Naive thymus-derived CD4-positive, alpha-beta T cell (primary cell): ENCODE data around the gene DDX41. TPM values are rescaled to one million over a fixed set of nuclear protein-coding genes. Genes with fewer than 3 reads are reported as not detected.
A peak's percentile ranks its signal among the peaks of the same experiment; 100 is the strongest.

Source experiments
- ATAC-seq: fragments of 150-1000 bp; cut with Tn5 transposase; 2 replicates; pipeline ENCODE4 v1.10.0; 2021; ENCODE audit warnings: mild to moderate bottlenecking, moderate library complexity
- CTCF ChIA-PET: fragments of 350-600 bp; sonication (Branson Sonifier 250); formaldehyde crosslinking; loops from one replicate; lab custom pipeline; 2021; ENCODE audit warnings: antibody characterized with exemption; lab: Charles Lee
- POLR2A ChIA-PET: fragments of 350-600 bp; sonication (Branson Sonifier 250); formaldehyde crosslinking; loops from one replicate; lab custom pipeline; 2021; ENCODE audit warnings: antibody characterized with exemption, inconsistent platforms; lab: Charles Lee
- DNase-seq, 9 donors: peaks; one replicate each; pipeline versions ENCODE4 v3.0.0 to v3.0.0-alpha.2; 2020 to 2022; ENCODE audit warnings: mixed read lengths in 1 of 9
- H3K27ac ChIP-seq: one replicate; pipeline ENCODE4 v1.7.0; 2013; ENCODE audit warnings: mild to moderate bottlenecking, low read depth, low read length, moderate library complexity
- H3K27me3 ChIP-seq, 2 donors: one replicate each; pipeline ENCODE4 v1.7.0; 2013; ENCODE audit warnings: low read length in 2 of 2, mild to moderate bottlenecking in 2 of 2, moderate library complexity in 2 of 2; ENCODE audit not compliant: control insufficient read depth in 2 of 2, insufficient read depth in 2 of 2
- H3K36me3 ChIP-seq, 3 experiments: 1 replicate in 2 of 3; 2 replicates in 1 of 3; pipeline ENCODE4 v1.7.0; 2013; ENCODE audit warnings: low read length in 3 of 3, mild to moderate bottlenecking in 3 of 3, moderate library complexity in 1 of 3; ENCODE audit not compliant: insufficient read depth in 3 of 3, control insufficient read depth in 2 of 3
- H3K4me1 ChIP-seq, 2 donors: one replicate each; pipeline ENCODE4 v1.7.0; 2013; ENCODE audit warnings: low read length in 2 of 2, mild to moderate bottlenecking in 2 of 2, moderate library complexity in 1 of 2; ENCODE audit not compliant: control insufficient read depth in 2 of 2, insufficient read depth in 2 of 2
- H3K4me3 ChIP-seq: 2 replicates; pipeline ENCODE4 v1.7.0; 2013; ENCODE audit warnings: mild to moderate bottlenecking, low read length
- H3K9me3 ChIP-seq, 3 experiments: 1 replicate in 2 of 3; 2 replicates in 1 of 3; pipeline ENCODE4 v1.7.0; 2013; ENCODE audit warnings: low read length in 3 of 3; ENCODE audit not compliant: control insufficient read depth in 2 of 3
- H3K27ac Mint-ChIP-seq, 9 donors: one replicate each; pipeline ENCODE4 v1.8.0; 2020 to 2022; ENCODE audit warnings: mixed read lengths in 9 of 9, mild to moderate bottlenecking in 8 of 9, moderate library complexity in 5 of 9, inconsistent platforms in 2 of 9
- H3K27me3 Mint-ChIP-seq, 5 donors: one replicate each; pipeline ENCODE4 v1.8.0; 2021 to 2022; ENCODE audit warnings: mixed read lengths in 5 of 5, mild to moderate bottlenecking in 1 of 5
- H3K36me3 Mint-ChIP-seq, 5 donors: one replicate each; pipeline ENCODE4 v1.8.0; 2020 to 2022; ENCODE audit warnings: mixed read lengths in 5 of 5, mild to moderate bottlenecking in 3 of 5, inconsistent platforms in 1 of 5
- H3K4me1 Mint-ChIP-seq, 7 donors: one replicate each; pipeline ENCODE4 v1.8.0; 2020 to 2022; ENCODE audit warnings: mixed read lengths in 7 of 7, mild to moderate bottlenecking in 3 of 7, inconsistent platforms in 1 of 7
- H3K4me3 Mint-ChIP-seq, 10 donors: one replicate each; pipeline ENCODE4 v1.8.0; 2020 to 2022; ENCODE audit warnings: mild to moderate bottlenecking in 10 of 10, mixed read lengths in 10 of 10, moderate library complexity in 6 of 10, inconsistent platforms in 2 of 10
- H3K9me3 Mint-ChIP-seq, 11 donors: one replicate each; pipeline ENCODE4 v1.8.0; 2020 to 2022; ENCODE audit warnings: mixed read lengths in 11 of 11, mild to moderate bottlenecking in 4 of 11, inconsistent platforms in 1 of 11, moderate library complexity in 1 of 11
- intact Hi-C, 2 donors: fragments of 100-400 bp; cut with micrococcal nuclease; formaldehyde crosslinking; loops; one replicate each; pipeline ENCODE4 v1.15.1; 2023
- polyA plus RNA-seq, 2 donors: library from polyadenylated mRNA; unstranded; fragments of 300-500 nt; fragmentation: Illumina TruSeq; gene quantifications; one replicate each; pipeline ENCODE4 v1.2.3, GENCODE V29; 2021
- total RNA-seq, 6 experiments: library from RNA in 5 of 6; stranded (reverse) in 5 of 6; gene quantifications; 1 replicate in 5 of 6; 2 replicates in 1 of 6; pipeline ENCODE4 v1.2.3 and lab custom pipeline; 2021 to 2026

The DDX41 gene
- total and polyA plus RNA-seq, 7 experiments from 2014 or later: 39.2 to 126 (median 71.8) TPM

- POLR2A ChIA-PET: no interaction called here
- intact Hi-C loops: no loop called here
- H3K27me3 Mint-ChIP-seq: peaks cover 0 to 21% (median 0%) of the 10 kb centered on the region in 5 donors
- peaks cover 0 to 3% (median 0%) of the 10 kb centered on the region in 11 donors for H3K9me3 Mint-ChIP-seq
- no peak overlapping the region for H3K4me3 ChIP-seq
- DNase-seq: no peak
- ATAC-seq: no peak
- H3K36me3 Mint-ChIP-seq: no peaks in the 10 kb centered on the region
- no peaks in the 10 kb centered on the region for H3K27me3 ChIP-seq
- H3K4me1 ChIP-seq: peaks cover 6 to 7% of the 10 kb centered on the region in 2 donors
- no peak overlapping the region for H3K4me3 Mint-ChIP-seq
- H3K27ac Mint-ChIP-seq: peak overlapping the region in 1 of 9 donors; percentile 10
- CTCF ChIA-PET: interaction anchor here (0.6 to 7.1 kb wide), 9 partner anchors 8 to 193 kb away, joined by 3 to 77 read pairs (median 4); no protein-coding TSS in a partner anchor
- peaks cover 14 to 29% (median 20%) of the 10 kb centered on the region in 7 donors for H3K4me1 Mint-ChIP-seq
- no peaks in the 10 kb centered on the region for H3K36me3 ChIP-seq
- no peak overlapping the region for H3K27ac ChIP-seq
- H3K9me3 ChIP-seq: no peaks in the 10 kb centered on the region
These were observed 13.9 kb downstream of the DDX41 start for GRCh38 chr5:177502886-177503285.

GRCh38 chr5:177501874-177502678, 14.7 kb downstream of the DDX41 start:
- Histone ChIP-seq H3K36me3 (no peaks in the 10 kb centered on the region), H3K4me3 (no peak overlapping the region), H3K27ac (no peak overlapping the region), H3K4me1 (peaks cover 7 to 10% of the 10 kb centered on the region in 2 donors), H3K27me3 (no peaks in the 10 kb centered on the region), H3K9me3 (no peaks in the 10 kb centered on the region)
- Mint-ChIP-seq H3K4me3 (no peak overlapping the region), H3K9me3 (peaks cover 0 to 3% (median 0%) of the 10 kb centered on the region in 11 donors), H3K4me1 (peaks cover 18 to 25% (median 20%) of the 10 kb centered on the region in 7 donors), H3K36me3 (no peaks in the 10 kb centered on the region), H3K27ac (no peak overlapping the region), H3K27me3 (peaks cover 0 to 24% (median 0%) of the 10 kb centered on the region in 5 donors)
- intact Hi-C loops: loop anchor here (1.0 kb wide), 6 partner anchors 46 to 388 kb away; no protein-coding TSS in a partner anchor
- ChIA-PET POLR2A (interaction anchor here (1.5 to 2.4 kb wide), 3 partner anchors 14 to 112 kb away, joined by 5 to 12 read pairs (median 6); no protein-coding TSS in a partner anchor), CTCF (interaction anchor here (1.0 to 7.1 kb wide), 13 partner anchors 9 to 388 kb away, joined by 3 to 77 read pairs (median 5); partner anchors contain the start of gene DDX41)
- ATAC-seq (no peak), DNase-seq (no peak)

GRCh38 chr5:177500685-177501522, 15.9 kb downstream of the DDX41 start:
- DNase-seq (peak; percentile 62 to 88 (median 76)), ATAC-seq (peak; percentile 48)
- ChIA-PET POLR2A (interaction anchor here (0.9 to 2.4 kb wide), 4 partner anchors 15 to 110 kb away, joined by 4 to 12 read pairs (median 6); no protein-coding TSS in a partner anchor), CTCF (interaction anchor here (0.6 to 7.1 kb wide), 17 partner anchors 8 to 387 kb away, joined by 3 to 77 read pairs (median 4); partner anchors contain the start of gene DDX41)
- peak overlapping the region in 2 of 9 donors; percentile 39 to 70 for H3K27ac Mint-ChIP-seq
- H3K4me1 ChIP-seq: peaks cover 7 to 10% of the 10 kb centered on the region in 2 donors
- H3K27me3 Mint-ChIP-seq: peaks cover 0 to 24% (median 0%) of the 10 kb centered on the region in 5 donors
- H3K27me3 ChIP-seq: no peaks in the 10 kb centered on the region
- peaks cover 0 to 3% (median 0%) of the 10 kb centered on the region in 11 donors for H3K9me3 Mint-ChIP-seq
- peaks cover 18 to 27% (median 24%) of the 10 kb centered on the region in 7 donors for H3K4me1 Mint-ChIP-seq
- intact Hi-C loops: loop anchor here (1.0 kb wide), 6 partner anchors 45 to 387 kb away; no protein-coding TSS in a partner anchor
- H3K36me3 ChIP-seq: no peaks in the 10 kb centered on the region
- no peak overlapping the region for H3K4me3 ChIP-seq
- H3K9me3 ChIP-seq: no peaks in the 10 kb centered on the region
- peak overlapping the region in 2 of 10 donors; percentile 34 to 46 for H3K4me3 Mint-ChIP-seq
- no peaks in the 10 kb centered on the region for H3K36me3 Mint-ChIP-seq
- H3K27ac ChIP-seq: no peak overlapping the region

- H3K4me3 ChIP-seq: no peak overlapping the region
- Mint-ChIP-seq H3K27ac (peak overlapping the region in 2 of 9 donors; percentile 8 to 53), H3K27me3 (peaks cover 0 to 24% (median 0%) of the 10 kb centered on the region in 5 donors), H3K4me3 (peak overlapping the region in 4 of 10 donors; percentile 38 to 56 (median 46)), H3K4me1 (peaks cover 18 to 30% (median 24%) of the 10 kb centered on the region in 7 donors), H3K36me3 (no peaks in the 10 kb centered on the region), H3K9me3 (peaks cover 0 to 3% (median 0%) of the 10 kb centered on the region in 11 donors)
- no peaks in the 10 kb centered on the region for H3K27me3 ChIP-seq
- ChIA-PET POLR2A (no interaction called here), CTCF (interaction anchor here (1.8 to 7.1 kb wide), 2 partner anchors 28 to 110 kb away, joined by 9 to 77 read pairs; no protein-coding TSS in a partner anchor)
- DNase-seq (no peak), ATAC-seq (no peak)
- H3K9me3 ChIP-seq: no peaks in the 10 kb centered on the region
- H3K27ac ChIP-seq: no peak overlapping the region
- intact Hi-C loops: loop anchor here in 1 of 2 donors (5.0 kb wide), 2 partner anchors 368 to 388 kb away; partner anchors contain the start of gene NSD1
- peaks cover 7 to 10% of the 10 kb centered on the region in 2 donors for H3K4me1 ChIP-seq
- H3K36me3 ChIP-seq: no peaks in the 10 kb centered on the region
These were observed 16.9 kb downstream of the DDX41 start for GRCh38 chr5:177499842-177500241.

GRCh38 chr5:177498013-177498787, 18.6 kb downstream of the DDX41 start:
- Mint-ChIP-seq H3K27ac (peak overlapping the region; percentile 28 to 77 (median 66)), H3K4me1 (peaks cover 21 to 39% (median 28%) of the 10 kb centered on the region in 7 donors), H3K9me3 (peaks cover 0 to 3% (median 0%) of the 10 kb centered on the region in 11 donors), H3K27me3 (peaks cover 0 to 24% (median 0%) of the 10 kb centered on the region in 5 donors), H3K36me3 (no peaks in the 10 kb centered on the region), H3K4me3 (peak overlapping the region; percentile 77 to 90 (median 84))
- ChIA-PET CTCF (interaction anchor here (0.7 to 7.1 kb wide), 5 partner anchors 43 to 384 kb away, joined by 3 to 77 read pairs (median 9); no protein-coding TSS in a partner anchor), POLR2A (interaction anchor here (1.0 to 2.1 kb wide), 10 partner anchors 18 to 108 kb away, joined by 3 to 5 read pairs (median 4); partner anchors contain the start of genes DDX41 and GRK6)
- Histone ChIP-seq H3K4me1 (peaks cover 7 to 10% of the 10 kb centered on the region in 2 donors), H3K4me3 (peak overlapping the region; percentile 77), H3K27ac (peak overlapping the region; percentile 61), H3K9me3 (no peaks in the 10 kb centered on the region), H3K36me3 (no peaks in the 10 kb centered on the region), H3K27me3 (no peaks in the 10 kb centered on the region)
- DNase-seq: peak in 1 of 9 donors; percentile 49
- intact Hi-C loops: loop anchor here in 1 of 2 donors (5.0 kb wide), 2 partner anchors 366 to 386 kb away; partner anchors contain the start of gene NSD1
- ATAC-seq: no peak
